ENCODE data around the gene SNX24.

SNX24 gene

GRCh38 chr5:123014689-123015088, 169.3 kb downstream of the SNX24 start:
- no peak overlapping the region for H3K4me3 Mint-ChIP-seq
- no peak overlapping the region for H3K27ac Mint-ChIP-seq
- no peaks in the 10 kb centered on the region for H3K27me3 Mint-ChIP-seq (ENCODE audit: low read depth)
- H3K4me1 Mint-ChIP-seq (ENCODE audit: low read depth) = no peaks in the 10 kb centered on the region
- H3K36me3 Mint-ChIP-seq (ENCODE audit: low read depth) = no peaks in the 10 kb centered on the region
- H3K9me3 Mint-ChIP-seq = no peaks in the 10 kb centered on the region

DNA sequence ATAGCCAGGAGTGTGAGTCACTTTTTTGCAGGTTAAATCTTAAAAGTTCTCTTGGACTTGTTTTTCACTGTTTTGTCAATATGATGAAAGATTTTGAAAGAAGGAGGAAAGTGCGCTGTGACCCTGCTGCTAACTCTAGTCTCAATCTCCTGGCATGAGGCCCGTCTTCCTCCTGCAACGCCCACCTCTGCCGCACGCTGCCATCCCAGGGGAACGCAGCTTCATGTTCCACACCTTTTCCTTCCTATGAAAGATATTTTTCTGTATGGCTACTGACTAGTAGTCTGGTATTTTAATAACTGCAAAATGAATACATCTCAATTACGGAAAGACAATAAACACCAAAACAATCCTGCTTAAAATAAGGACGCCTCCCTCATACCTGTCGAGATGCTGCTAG, 182.8 kb downstream of the SNX24 start:
- Mint-ChIP-seq H3K27me3 (ENCODE audit: low read depth) (peaks cover 21% of the 10 kb centered on the region), H3K36me3 (ENCODE audit: low read depth) (no peaks in the 10 kb centered on the region), H3K4me1 (ENCODE audit: low read depth) (no peaks in the 10 kb centered on the region), H3K4me3 (no peak overlapping the region), H3K9me3 (no peaks in the 10 kb centered on the region), H3K27ac (no peak overlapping the region)

- no peak overlapping the region for H3K4me3 Mint-ChIP-seq
- H3K27ac Mint-ChIP-seq = no peak overlapping the region
- H3K4me1 Mint-ChIP-seq (ENCODE audit: low read depth) = peaks cover 7% of the 10 kb centered on the region
- H3K9me3 Mint-ChIP-seq = no peaks in the 10 kb centered on the region
- H3K36me3 Mint-ChIP-seq (ENCODE audit: low read depth) = no peaks in the 10 kb centered on the region
- peaks cover 57% of the 10 kb centered on the region for H3K27me3 Mint-ChIP-seq (ENCODE audit: low read depth)
These were observed 187.8 kb downstream of the SNX24 start for GRCh38 chr5:123033157-123033671.

DNA sequence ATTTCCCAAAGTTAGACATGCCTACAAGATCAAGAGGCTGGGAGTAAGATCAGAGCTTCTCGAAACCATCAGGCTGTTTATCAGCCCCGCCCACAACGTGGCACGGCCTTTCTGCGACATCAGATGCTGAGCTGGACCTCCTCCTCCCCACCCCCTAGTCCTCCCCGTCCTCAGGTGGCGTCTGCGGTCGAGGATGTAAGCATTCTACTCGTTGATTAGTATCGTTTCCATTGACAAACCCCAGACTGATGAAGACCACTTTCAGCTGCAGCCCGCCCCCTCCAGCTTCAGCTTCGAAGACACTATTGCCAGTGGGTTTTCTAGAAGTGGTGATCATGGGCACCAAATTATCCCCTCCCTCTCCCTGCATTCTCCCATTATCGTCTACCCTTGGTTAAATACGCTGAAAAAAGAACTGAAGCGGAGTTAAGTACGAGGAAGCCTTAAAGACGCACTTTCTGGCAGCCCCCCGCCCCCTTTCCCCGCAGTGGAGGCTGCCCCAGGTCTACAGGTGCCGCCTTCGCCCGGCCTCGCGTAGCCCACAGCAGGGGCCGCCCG, 190.0 kb downstream of the SNX24 start:
- Mint-ChIP-seq H3K4me3 (peak overlapping the region; percentile 14), H3K36me3 (ENCODE audit: low read depth) (no peaks in the 10 kb centered on the region), H3K27me3 (ENCODE audit: low read depth) (peaks cover 65% of the 10 kb centered on the region), H3K4me1 (ENCODE audit: low read depth) (peaks cover 7% of the 10 kb centered on the region), H3K9me3 (no peaks in the 10 kb centered on the region), H3K27ac (no peak overlapping the region)

- H3K27ac Mint-ChIP-seq = no peak overlapping the region
- H3K4me1 Mint-ChIP-seq (ENCODE audit: low read depth) = peaks cover 7% of the 10 kb centered on the region
- peaks cover 60% of the 10 kb centered on the region for H3K27me3 Mint-ChIP-seq (ENCODE audit: low read depth)
- no peaks in the 10 kb centered on the region for H3K9me3 Mint-ChIP-seq
- H3K4me3 Mint-ChIP-seq = no peak overlapping the region
- H3K36me3 Mint-ChIP-seq (ENCODE audit: low read depth) = no peaks in the 10 kb centered on the region
These were observed 190.5 kb downstream of the SNX24 start for GRCh38 chr5:123035918-123036390.

GRCh38 chr5:123036391-123037103, 191.1 kb downstream of the SNX24 start, which contains the start of gene PPIC:
Gene PPIC (minus strand): TSS chr5:123036725. CDS start chr5:123036625, 100 bp downstream.
- no peaks in the 10 kb centered on the region for H3K9me3 Mint-ChIP-seq
- peaks cover 65% of the 10 kb centered on the region for H3K27me3 Mint-ChIP-seq (ENCODE audit: low read depth)
- no peak within 1 kb of the TSS for H3K4me3 Mint-ChIP-seq
- H3K27ac Mint-ChIP-seq = no peak within 1 kb of the TSS
- H3K4me1 Mint-ChIP-seq (ENCODE audit: low read depth) = peaks cover 7% of the 10 kb centered on the region
- no peaks in the 10 kb centered on the region for H3K36me3 Mint-ChIP-seq (ENCODE audit: low read depth)

DNA sequence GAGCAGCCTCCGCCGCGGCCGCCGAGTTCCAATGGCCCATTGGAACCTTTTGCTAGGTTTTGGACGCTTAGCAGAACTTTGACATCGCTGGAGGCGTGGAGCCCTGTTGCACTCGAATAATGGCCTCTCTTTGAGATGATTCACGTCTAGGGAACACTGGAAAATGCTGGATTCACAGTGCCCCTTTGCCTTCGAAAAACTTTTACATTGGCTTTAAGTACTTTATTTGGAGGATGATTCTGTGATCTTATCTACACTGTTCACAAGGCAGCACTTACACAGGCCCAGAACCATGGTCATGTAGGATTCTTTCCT, 191.6 kb downstream of the SNX24 start:
- peaks cover 7% of the 10 kb centered on the region for H3K4me1 Mint-ChIP-seq (ENCODE audit: low read depth)
- H3K36me3 Mint-ChIP-seq (ENCODE audit: low read depth) = no peaks in the 10 kb centered on the region
- no peak overlapping the region for H3K4me3 Mint-ChIP-seq
- H3K27ac Mint-ChIP-seq = no peak overlapping the region
- no peaks in the 10 kb centered on the region for H3K9me3 Mint-ChIP-seq
- peaks cover 69% of the 10 kb centered on the region for H3K27me3 Mint-ChIP-seq (ENCODE audit: low read depth)

DNA sequence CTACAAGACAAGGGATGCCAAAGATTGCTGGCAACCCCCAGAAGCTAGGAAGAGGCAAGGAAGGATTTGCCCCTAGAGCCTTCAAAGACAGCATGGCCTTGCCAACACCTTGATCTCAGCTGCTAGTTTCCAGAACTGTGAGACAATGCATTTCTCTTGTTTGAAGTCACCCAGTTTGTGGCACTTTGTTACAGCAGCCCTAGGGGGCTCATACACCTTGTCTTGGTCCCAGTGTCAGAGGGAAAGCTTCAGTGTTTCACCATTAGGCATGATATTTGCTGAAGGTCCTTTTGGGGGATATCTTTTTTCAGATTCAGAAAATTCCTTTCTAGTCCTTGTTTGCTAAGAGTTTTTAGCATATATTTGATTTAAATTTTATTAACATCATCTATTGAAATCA, 194.3 kb downstream of the SNX24 start:
- Mint-ChIP-seq H3K27me3 (ENCODE audit: low read depth) (peaks cover 55% of the 10 kb centered on the region), H3K9me3 (no peaks in the 10 kb centered on the region), H3K36me3 (ENCODE audit: low read depth) (no peaks in the 10 kb centered on the region), H3K4me3 (no peak overlapping the region), H3K4me1 (ENCODE audit: low read depth) (peaks cover 7% of the 10 kb centered on the region), H3K27ac (no peak overlapping the region)

GRCh38 chr5:123044926-123045617, 199.7 kb downstream of the SNX24 start:
- Mint-ChIP-seq H3K27me3 (ENCODE audit: low read depth) (peaks cover 22% of the 10 kb centered on the region), H3K9me3 (no peaks in the 10 kb centered on the region), H3K36me3 (ENCODE audit: low read depth) (no peaks in the 10 kb centered on the region), H3K4me1 (ENCODE audit: low read depth) (no peaks in the 10 kb centered on the region), H3K27ac (no peak overlapping the region), H3K4me3 (no peak overlapping the region)

GRCh38 chr5:123046222-123046621, 200.8 kb downstream of the SNX24 start:
- Mint-ChIP-seq H3K36me3 (ENCODE audit: low read depth) (no peaks in the 10 kb centered on the region), H3K4me3 (no peak overlapping the region), H3K9me3 (no peaks in the 10 kb centered on the region), H3K27me3 (ENCODE audit: low read depth) (peaks cover 20% of the 10 kb centered on the region), H3K4me1 (ENCODE audit: low read depth) (no peaks in the 10 kb centered on the region), H3K27ac (no peak overlapping the region)

DNA sequence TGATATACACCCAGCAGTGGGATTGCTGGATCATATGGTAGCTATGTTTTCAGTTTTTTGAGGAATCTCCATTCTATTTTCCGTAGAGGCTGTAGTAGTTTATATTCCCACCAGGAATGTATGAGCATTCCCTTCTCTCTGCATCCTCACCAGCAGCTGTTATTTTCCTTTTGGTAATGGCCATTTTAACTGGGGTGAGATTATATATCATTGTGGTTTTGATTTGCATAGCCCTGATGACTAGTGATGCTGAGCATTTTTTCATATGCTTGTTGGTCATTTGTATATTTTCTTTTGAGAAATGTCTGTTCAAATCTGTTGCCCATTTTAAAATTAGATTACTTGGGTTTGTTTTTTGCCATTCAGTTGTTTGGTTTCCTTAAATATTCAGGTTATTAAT, 202.3 kb downstream of the SNX24 start:
- Mint-ChIP-seq H3K36me3 (ENCODE audit: low read depth) (no peaks in the 10 kb centered on the region), H3K4me1 (ENCODE audit: low read depth) (no peaks in the 10 kb centered on the region), H3K27me3 (ENCODE audit: low read depth) (peaks cover 19% of the 10 kb centered on the region), H3K27ac (no peak overlapping the region), H3K4me3 (no peak overlapping the region), H3K9me3 (peaks cover 8% of the 10 kb centered on the region)

DNA sequence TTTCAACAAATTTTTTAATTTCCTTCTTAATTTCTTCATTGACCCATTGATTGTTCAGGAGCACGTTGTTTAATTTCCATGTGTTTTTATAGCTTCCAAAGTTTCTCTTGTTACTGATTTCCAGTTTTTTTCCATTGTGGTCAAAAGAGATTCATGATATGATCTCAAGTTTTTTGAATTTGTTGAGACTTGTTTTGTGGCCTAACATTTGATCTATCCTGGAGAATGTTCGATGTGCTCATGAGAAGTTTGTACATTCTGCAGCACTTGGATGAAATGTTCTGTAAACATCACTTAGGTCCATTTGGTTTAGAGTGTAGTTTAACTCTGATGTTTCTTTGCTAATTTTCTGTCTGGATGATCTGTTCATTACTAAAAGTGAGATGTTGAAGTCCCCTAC, 205.8 kb downstream of the SNX24 start:
- Mint-ChIP-seq H3K27me3 (ENCODE audit: low read depth) (peaks cover 7% of the 10 kb centered on the region), H3K4me3 (no peak overlapping the region), H3K36me3 (ENCODE audit: low read depth) (no peaks in the 10 kb centered on the region), H3K9me3 (peaks cover 8% of the 10 kb centered on the region), H3K27ac (no peak overlapping the region), H3K4me1 (ENCODE audit: low read depth) (no peaks in the 10 kb centered on the region)

Measured in T-helper 1 cell treated with Interleukin-12 subunit alpha and Interleukin-12 subunit beta and Interleukin-4 antibody, amounts not matched to agents 30 μg/mL and 1 μg/mL, for 36 hours (primary cell).